Peyer's patch (tissue), 4 donors: ENCODE measurements around the gene BUD23. TPM values are rescaled to one million over a fixed set of nuclear protein-coding genes. Genes with fewer than 3 reads are reported as not detected.
"Not testable (repeated sequence)": the region's sequence is repeated elsewhere in the genome, so short reads cannot be mapped to it uniquely, and the experiment has no call there.

Source experiments
- DNase-seq, 3 donors: peaks; one replicate each; pipeline ENCODE4 v3.0.0-alpha.2; 2017 to 2019
- H3K27ac ChIP-seq, 4 donors: fragments of 200-600 bp; sonication (generic); one replicate each; pipeline ENCODE4 v1.5.1; 2016 to 2019
- H3K27me3 ChIP-seq, 2 donors: fragments of 200-600 bp; sonication (generic); one replicate each; pipeline ENCODE4 v1.5.1; 2019
- H3K36me3 ChIP-seq, 3 donors: fragments of 200-600 bp; sonication (generic); one replicate each; pipeline ENCODE4 v1.5.1; 2016 to 2019
- H3K4me1 ChIP-seq, 4 donors: fragments of 200-600 bp; sonication (generic); one replicate each; pipeline ENCODE4 v1.5.1; 2016 to 2019
- H3K4me3 ChIP-seq, 4 donors: fragments of 200-600 bp; sonication (generic); 1 replicate in 3 of 4; 2 replicates in 1 of 4; pipeline ENCODE4 v1.5.1; 2016 to 2019; ENCODE audit warnings: mild to moderate bottlenecking in 1 of 4
- H3K9me3 ChIP-seq, 4 donors: fragments of 200-600 bp; sonication (generic); one replicate each; pipeline ENCODE4 v1.5.1; 2016 to 2019; ENCODE audit warnings: mild to moderate bottlenecking in 1 of 4
- CTCF ChIP-seq, 6 experiments: fragments of 450-650 bp in 4 of 6; fragments of 200-600 bp in 2 of 6; sonication (generic) in 1 of 6; IDR thresholded peaks; one replicate each; pipeline ENCODE4 v1.5.1; 2017 to 2019; ENCODE audit warnings: antibody characterized with exemption in 6 of 6, mild to moderate bottlenecking in 3 of 6, moderate library complexity in 1 of 6
- POLR2A ChIP-seq, 2 donors: fragments of 450-650 bp; IDR thresholded peaks; one replicate each; pipeline ENCODE4 v1.5.1; 2017; ENCODE audit warnings: antibody characterized with exemption in 2 of 2, mild to moderate bottlenecking in 2 of 2, moderate library complexity in 2 of 2
- total RNA-seq, 4 donors: library from RNA; depleted of rRNA; stranded (reverse); fragments of >200 nt; gene quantifications; one replicate each; pipeline ENCODE4 v1.1.0, GENCODE V29; 2016

The BUD23 gene
- total RNA-seq, 4 donors from 2014 or later = 34.5 to 48.7 (median 44.1) TPM

- no peaks in the 10 kb centered on the region for H3K36me3 ChIP-seq
- no peak for TF ChIP-seq CTCF (IDR thresholded peaks at IDR 0.05)
- TF ChIP-seq POLR2A (IDR thresholded peaks at IDR 0.05) = no peak
- H3K27ac ChIP-seq = peak overlapping the region in 2 of 4 donors; percentile 36 to 47
- no peak for DNase-seq
- H3K9me3 ChIP-seq = no peaks in the 10 kb centered on the region
- no peaks in the 10 kb centered on the region for H3K27me3 ChIP-seq
- H3K4me3 ChIP-seq = no peak overlapping the region
- H3K4me1 ChIP-seq = peaks cover 0 to 14% (median 0%) of the 10 kb centered on the region in 4 donors
Observed at GRCh38 chr7:73706126-73707044, 23.0 kb downstream of the BUD23 start.

GRCh38 chr7:73707045-73707631, 23.7 kb downstream of the BUD23 start:
- Histone ChIP-seq H3K27ac (peak overlapping the region in 2 of 4 donors; percentile 36 to 47), H3K9me3 (no peaks in the 10 kb centered on the region), H3K4me1 (peaks cover 0 to 14% (median 0%) of the 10 kb centered on the region in 4 donors), H3K36me3 (no peaks in the 10 kb centered on the region), H3K27me3 (no peaks in the 10 kb centered on the region), H3K4me3 (no peak overlapping the region)
- peak; percentile 46 to 95 (median 92) for DNase-seq
- no peak for TF ChIP-seq POLR2A (IDR thresholded peaks at IDR 0.05)

GRCh38 chr7:73708961-73709549, 25.7 kb downstream of the BUD23 start:
- H3K27ac ChIP-seq = no peak overlapping the region
- no peaks in the 10 kb centered on the region for H3K36me3 ChIP-seq
- no peak for DNase-seq
- no peaks in the 10 kb centered on the region for H3K9me3 ChIP-seq
- no peaks in the 10 kb centered on the region for H3K27me3 ChIP-seq
- peaks cover 0 to 14% (median 0%) of the 10 kb centered on the region in 4 donors for H3K4me1 ChIP-seq
- TF ChIP-seq CTCF (IDR thresholded peaks at IDR 0.05) (no peak), POLR2A (IDR thresholded peaks at IDR 0.05) (no peak)
- no peak overlapping the region for H3K4me3 ChIP-seq

- no peaks in the 10 kb centered on the region for H3K36me3 ChIP-seq
- no peak overlapping the region for H3K27ac ChIP-seq
- TF ChIP-seq CTCF (IDR thresholded peaks at IDR 0.05) (no peak), POLR2A (IDR thresholded peaks at IDR 0.05) (no peak)
- peaks cover 0 to 25% (median 2%) of the 10 kb centered on the region in 4 donors for H3K4me1 ChIP-seq
- H3K9me3 ChIP-seq = no peaks in the 10 kb centered on the region
- no peak overlapping the region for H3K4me3 ChIP-seq
- no peaks in the 10 kb centered on the region for H3K27me3 ChIP-seq
- DNase-seq = no peak
Observed at GRCh38 chr7:73712773-73713172, 29.4 kb downstream of the BUD23 start.

GRCh38 chr7:73713319-73713718, 29.9 kb downstream of the BUD23 start:
- H3K4me3 ChIP-seq, H3K36me3 ChIP-seq, H3K9me3 ChIP-seq, H3K27ac ChIP-seq, DNase-seq, H3K27me3 ChIP-seq: not testable (repeated sequence)
- H3K4me1 ChIP-seq = peaks cover 0 to 30% (median 5%) of the 10 kb centered on the region in 4 donors

DNA sequence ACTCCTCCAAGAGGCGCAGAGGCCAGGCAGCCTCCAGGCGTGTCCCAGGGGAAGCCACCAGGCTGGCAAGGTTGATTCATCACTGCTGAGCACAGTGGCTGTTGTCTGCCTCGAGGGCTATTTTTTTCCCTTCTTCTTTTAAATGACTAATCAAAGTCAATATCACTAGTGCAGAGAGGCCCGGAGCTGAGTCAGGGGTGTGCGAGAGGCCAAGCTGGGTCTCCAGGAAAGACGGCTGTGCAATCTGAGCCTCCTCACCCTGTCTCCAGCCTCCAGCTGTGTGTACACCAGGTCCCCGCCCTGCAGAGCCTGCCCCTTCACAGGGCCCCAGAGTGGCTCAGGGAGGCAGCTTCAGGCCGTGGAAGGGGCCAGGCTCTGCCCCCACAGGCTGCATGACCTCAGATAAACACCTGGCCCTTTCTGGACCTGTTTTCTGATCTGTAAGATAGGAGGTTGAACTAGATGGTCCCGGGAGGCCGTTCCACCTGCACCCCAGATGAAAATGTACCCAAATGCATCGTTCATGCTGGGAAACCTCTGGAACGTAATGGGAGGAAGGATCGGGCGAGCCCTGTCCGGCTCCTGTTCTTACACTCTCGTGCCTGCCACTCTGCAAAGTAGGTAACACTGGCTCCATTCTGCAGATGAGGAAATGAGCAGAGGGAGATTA, 32.4 kb downstream of the BUD23 start:
- Histone ChIP-seq H3K36me3 (no peaks in the 10 kb centered on the region), H3K27ac (peak overlapping the region in 1 of 4 donors; percentile 14), H3K4me1 (peaks cover 0 to 43% (median 13%) of the 10 kb centered on the region in 4 donors), H3K9me3 (no peaks in the 10 kb centered on the region), H3K4me3 (no peak overlapping the region), H3K27me3 (no peaks in the 10 kb centered on the region)
- peak in 1 of 3 donors; percentile 66 for DNase-seq
- TF ChIP-seq CTCF (IDR thresholded peaks at IDR 0.05) (peak in 1 of 6 experiments; percentile 8), POLR2A (IDR thresholded peaks at IDR 0.05) (no peak)
